Measurements from ENCODE around the gene DDX56.
"Not testable (repeated sequence)": the region's sequence is repeated elsewhere in the genome, so short reads cannot be mapped to it uniquely, and the experiment has no call there.

DDX56 gene

DNA sequence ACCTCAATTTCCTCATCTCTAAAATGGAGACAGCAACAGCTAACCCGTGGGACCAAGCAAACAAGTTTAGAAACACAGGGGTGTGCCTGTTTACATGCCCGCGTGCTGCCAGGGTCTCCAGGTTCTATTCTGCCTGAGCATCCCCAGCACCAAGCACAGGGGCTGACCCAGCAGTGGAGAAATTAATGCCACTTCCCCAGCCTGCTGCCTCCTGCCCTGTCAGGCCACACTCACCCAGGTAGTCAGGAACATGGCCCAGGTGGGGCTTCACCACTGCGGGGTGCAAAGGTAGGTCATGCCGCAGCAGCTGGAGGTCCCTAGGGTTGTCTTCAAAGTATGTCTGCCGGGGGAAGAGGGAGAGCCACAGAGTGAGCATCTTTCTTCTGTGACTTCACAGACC, 5.8 kb downstream of the DDX56 start:
- H3K4me3 ChIP-seq (ENCODE audit: low read depth in 1 of 2, low read length in 2 of 2): no peak overlapping the region
- no peak overlapping the region for H3K27ac ChIP-seq (ENCODE audit: low read depth, low read length)
- no peaks in the 10 kb centered on the region for H3K9me3 ChIP-seq (ENCODE audit: low read length)
- peaks cover 84% of the 10 kb centered on the region for H3K36me3 ChIP-seq (ENCODE audit: insufficient read depth, low read length)
- no peaks in the 10 kb centered on the region for H3K27me3 ChIP-seq (ENCODE audit: control insufficient read depth in 1 of 2, insufficient read depth in 2 of 2, low read length in 2 of 2)
- H3K9ac ChIP-seq (ENCODE audit: low read length): no peak overlapping the region
- H3K4me1 ChIP-seq (ENCODE audit: insufficient read depth, low read length): peaks cover 6% of the 10 kb centered on the region

DNA sequence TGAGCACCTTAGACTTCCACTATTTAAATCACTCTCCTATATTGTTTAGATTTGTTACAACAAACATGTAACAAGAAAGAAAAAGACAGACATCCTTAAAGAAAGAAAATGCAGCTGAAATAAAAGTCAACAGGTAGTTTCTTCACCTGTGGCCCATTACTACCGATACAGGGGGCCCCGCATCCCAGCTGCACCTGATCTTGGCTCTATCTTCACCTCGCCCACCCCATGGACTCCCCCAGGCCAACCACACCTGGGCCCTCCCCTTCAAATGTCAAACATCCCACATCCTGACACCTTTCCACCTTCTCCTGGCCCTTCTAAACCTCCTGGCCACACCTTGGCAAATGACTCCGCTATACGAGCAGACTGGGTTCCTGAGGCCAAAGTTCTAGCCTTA, 7.0 kb downstream of the DDX56 start:
- no peaks in the 10 kb centered on the region for H3K9me3 ChIP-seq (ENCODE audit: low read length)
- no peak overlapping the region for H3K4me3 ChIP-seq (ENCODE audit: low read depth in 1 of 2, low read length in 2 of 2)
- H3K4me1 ChIP-seq (ENCODE audit: insufficient read depth, low read length): no peaks in the 10 kb centered on the region
- no peak overlapping the region for H3K27ac ChIP-seq (ENCODE audit: low read depth, low read length)
- H3K27me3 ChIP-seq (ENCODE audit: control insufficient read depth in 1 of 2, insufficient read depth in 2 of 2, low read length in 2 of 2): no peaks in the 10 kb centered on the region
- H3K9ac ChIP-seq (ENCODE audit: low read length): no peak overlapping the region
- H3K36me3 ChIP-seq (ENCODE audit: insufficient read depth, low read length): peaks cover 72% of the 10 kb centered on the region

DNA sequence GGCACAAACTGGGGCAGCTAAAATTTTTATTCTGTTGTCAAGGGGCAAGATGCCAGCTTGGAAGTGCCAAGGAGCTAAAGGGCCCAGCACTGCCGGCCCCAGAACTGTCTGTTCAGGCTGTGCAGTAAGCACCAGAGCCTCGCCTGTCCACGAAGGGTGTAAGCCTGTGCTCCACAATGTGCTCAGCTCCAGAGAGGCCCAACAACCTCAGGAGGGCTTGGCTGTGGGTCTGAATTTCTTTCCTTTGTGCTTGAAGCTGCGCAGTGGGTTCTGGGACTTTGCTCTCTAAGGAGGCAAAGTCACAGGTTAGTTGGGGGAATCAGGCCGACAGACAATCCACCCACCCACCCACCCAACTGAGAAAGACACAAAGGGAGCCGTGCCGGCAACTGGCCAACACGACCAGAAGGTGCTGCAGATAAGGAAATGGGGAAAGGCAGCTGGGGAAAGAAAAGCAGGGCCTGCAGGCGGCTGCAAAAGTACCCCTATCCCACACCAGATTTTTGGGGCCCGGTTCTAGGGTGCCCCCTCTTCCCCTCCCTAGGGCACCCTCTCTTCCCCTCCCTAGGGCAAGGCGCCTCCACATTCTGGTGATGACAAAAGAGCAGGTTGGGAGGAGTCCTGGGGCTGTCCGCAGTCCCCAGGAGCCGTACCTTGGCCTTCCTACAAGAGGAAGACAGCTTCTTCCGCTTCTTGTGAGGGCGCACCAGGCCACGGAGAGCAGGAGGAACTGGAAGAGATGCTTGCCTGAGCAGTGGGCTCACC, 7.7 kb downstream of the DDX56 start:
- Histone ChIP-seq H3K27me3 (ENCODE audit: control insufficient read depth in 1 of 2, insufficient read depth in 2 of 2, low read length in 2 of 2) (no peaks in the 10 kb centered on the region), H3K4me1 (ENCODE audit: insufficient read depth, low read length) (no peaks in the 10 kb centered on the region), H3K9me3 (ENCODE audit: low read length) (no peaks in the 10 kb centered on the region), H3K36me3 (ENCODE audit: insufficient read depth, low read length) (peaks cover 65% of the 10 kb centered on the region), H3K4me3 (ENCODE audit: low read depth in 1 of 2, low read length in 2 of 2) (no peak overlapping the region), H3K27ac (ENCODE audit: low read depth, low read length) (no peak overlapping the region), H3K9ac (ENCODE audit: low read length) (no peak overlapping the region)

DNA sequence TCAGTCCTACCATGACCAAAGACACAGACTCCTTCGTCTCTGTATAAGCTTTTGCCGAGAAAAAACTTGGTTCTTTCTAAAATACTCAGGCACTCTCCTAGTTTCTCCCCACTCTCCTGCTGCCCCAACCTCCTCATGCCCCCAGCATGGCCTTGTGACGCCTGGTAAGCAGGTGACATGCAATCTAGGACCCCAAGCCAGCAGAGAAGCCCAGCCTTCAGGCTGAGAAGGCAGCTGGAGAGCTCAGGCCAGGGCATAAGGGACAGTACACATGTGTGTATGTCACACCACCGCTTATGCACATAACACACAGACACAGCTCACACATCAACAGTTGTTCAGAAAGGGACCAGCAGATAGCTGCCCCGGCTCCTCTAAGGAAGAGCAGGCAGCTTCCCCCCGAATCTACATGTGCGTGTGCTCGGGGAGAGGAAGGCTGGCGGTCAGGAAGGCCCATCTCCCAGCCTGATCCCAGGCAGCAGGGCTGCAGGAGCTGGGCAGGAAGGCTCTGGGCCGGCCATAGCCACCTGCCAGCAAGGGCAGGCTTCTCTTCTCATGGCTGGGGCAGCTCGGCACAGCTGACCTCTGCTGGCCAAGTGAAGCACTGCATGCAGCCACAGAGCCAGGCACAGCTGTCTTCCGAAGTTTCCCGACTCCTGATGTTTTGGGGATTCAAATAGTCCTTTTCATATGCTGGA, 8.5 kb downstream of the DDX56 start:
- Histone ChIP-seq H3K9ac (ENCODE audit: low read length) (no peak overlapping the region), H3K4me3 (ENCODE audit: low read depth in 1 of 2, low read length in 2 of 2) (no peak overlapping the region), H3K36me3 (ENCODE audit: insufficient read depth, low read length) (peaks cover 58% of the 10 kb centered on the region), H3K9me3 (ENCODE audit: low read length) (no peaks in the 10 kb centered on the region), H3K27ac (ENCODE audit: low read depth, low read length) (no peak overlapping the region), H3K4me1 (ENCODE audit: insufficient read depth, low read length) (no peaks in the 10 kb centered on the region), H3K27me3 (ENCODE audit: control insufficient read depth in 1 of 2, insufficient read depth in 2 of 2, low read length in 2 of 2) (no peaks in the 10 kb centered on the region)

DNA sequence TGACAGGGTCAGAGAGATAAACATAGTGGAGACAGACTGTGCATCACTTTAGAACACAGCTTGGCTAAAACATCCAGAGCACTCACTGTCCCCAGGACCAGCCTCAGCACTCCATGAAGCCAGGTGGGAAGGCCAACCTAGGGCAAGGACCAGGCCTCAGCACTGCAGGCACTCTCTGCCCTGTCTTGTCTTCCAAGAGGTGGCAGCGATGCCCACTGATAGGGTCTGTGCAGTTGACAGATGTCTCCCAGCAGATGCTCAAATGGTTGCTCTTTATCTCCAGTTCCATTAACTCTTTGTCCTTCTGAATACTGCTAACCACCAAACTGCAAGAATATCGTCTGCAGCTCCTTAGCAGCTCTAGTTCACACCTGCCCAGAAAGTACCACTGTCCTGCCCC, 9.1 kb downstream of the DDX56 start:
- no peaks in the 10 kb centered on the region for H3K9me3 ChIP-seq (ENCODE audit: low read length)
- peaks cover 52% of the 10 kb centered on the region for H3K36me3 ChIP-seq (ENCODE audit: insufficient read depth, low read length)
- no peak overlapping the region for H3K27ac ChIP-seq (ENCODE audit: low read depth, low read length)
- H3K4me3 ChIP-seq (ENCODE audit: low read depth in 1 of 2, low read length in 2 of 2): no peak overlapping the region
- H3K9ac ChIP-seq (ENCODE audit: low read length): no peak overlapping the region
- H3K27me3 ChIP-seq (ENCODE audit: control insufficient read depth in 1 of 2, insufficient read depth in 2 of 2, low read length in 2 of 2): no peaks in the 10 kb centered on the region
- no peaks in the 10 kb centered on the region for H3K4me1 ChIP-seq (ENCODE audit: insufficient read depth, low read length)

DNA sequence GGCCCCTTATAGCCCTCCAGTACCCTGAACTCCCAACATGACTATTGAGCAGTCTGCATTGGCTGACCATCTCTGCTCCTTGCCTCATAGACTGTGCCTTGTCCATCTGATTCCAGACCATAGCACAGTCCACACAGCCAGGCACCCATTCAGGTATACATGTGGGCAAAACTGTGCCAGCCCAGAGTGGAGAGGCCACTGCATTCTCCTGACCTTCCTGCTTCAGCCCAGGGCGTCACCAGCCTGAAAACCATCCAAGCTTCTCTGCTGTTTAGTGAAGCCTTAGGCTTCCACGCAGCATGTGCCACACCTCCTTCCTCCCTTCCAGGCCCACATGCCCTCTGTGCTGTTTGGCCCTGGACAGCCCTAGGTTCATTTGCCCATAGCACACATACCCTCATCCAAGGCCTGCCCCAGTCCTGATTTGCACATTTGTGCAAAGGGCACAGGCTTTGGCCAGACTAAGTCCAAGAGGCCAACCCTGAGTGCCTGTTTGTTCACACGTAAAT, 10.5 kb downstream of the DDX56 start:
- no peak overlapping the region for H3K9ac ChIP-seq (ENCODE audit: low read length)

DNA sequence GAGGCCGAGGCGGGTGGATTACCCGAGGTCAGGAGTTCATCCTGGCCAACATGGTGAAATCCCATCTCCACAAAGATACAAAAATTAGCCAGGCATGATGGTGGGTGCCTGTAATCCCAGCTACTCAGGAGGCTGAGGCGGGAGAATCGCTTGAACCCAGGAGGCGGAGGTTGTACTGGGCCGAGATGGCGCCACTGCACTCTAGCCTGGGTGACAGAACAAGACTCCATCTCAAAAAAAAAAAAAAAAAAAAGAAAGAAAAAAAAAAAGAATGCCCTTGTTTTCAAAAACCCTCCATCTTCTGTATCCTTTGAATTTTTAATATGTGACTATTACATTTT, 11.1 kb downstream of the DDX56 start:
- H3K27ac ChIP-seq (ENCODE audit: low read depth, low read length); H3K9ac ChIP-seq (ENCODE audit: low read length); H3K4me3 ChIP-seq (ENCODE audit: low read depth in 1 of 2, low read length in 2 of 2); H3K4me1 ChIP-seq (ENCODE audit: insufficient read depth, low read length); H3K27me3 ChIP-seq (ENCODE audit: control insufficient read depth in 1 of 2, insufficient read depth in 2 of 2, low read length in 2 of 2); H3K9me3 ChIP-seq (ENCODE audit: low read length): not testable (repeated sequence)
- H3K36me3 ChIP-seq (ENCODE audit: insufficient read depth, low read length): peaks cover 32% of the 10 kb centered on the region

More for the DNA sequence above, 10.5 kb downstream of the DDX56 start:
- Histone ChIP-seq H3K4me3 (ENCODE audit: low read depth in 1 of 2, low read length in 2 of 2) (no peak overlapping the region), H3K4me1 (ENCODE audit: insufficient read depth, low read length) (no peaks in the 10 kb centered on the region), H3K27me3 (ENCODE audit: control insufficient read depth in 1 of 2, insufficient read depth in 2 of 2, low read length in 2 of 2) (no peaks in the 10 kb centered on the region), H3K9me3 (ENCODE audit: low read length) (no peaks in the 10 kb centered on the region), H3K27ac (ENCODE audit: low read depth, low read length) (no peak overlapping the region), H3K36me3 (ENCODE audit: insufficient read depth, low read length) (peaks cover 38% of the 10 kb centered on the region)

DNA sequence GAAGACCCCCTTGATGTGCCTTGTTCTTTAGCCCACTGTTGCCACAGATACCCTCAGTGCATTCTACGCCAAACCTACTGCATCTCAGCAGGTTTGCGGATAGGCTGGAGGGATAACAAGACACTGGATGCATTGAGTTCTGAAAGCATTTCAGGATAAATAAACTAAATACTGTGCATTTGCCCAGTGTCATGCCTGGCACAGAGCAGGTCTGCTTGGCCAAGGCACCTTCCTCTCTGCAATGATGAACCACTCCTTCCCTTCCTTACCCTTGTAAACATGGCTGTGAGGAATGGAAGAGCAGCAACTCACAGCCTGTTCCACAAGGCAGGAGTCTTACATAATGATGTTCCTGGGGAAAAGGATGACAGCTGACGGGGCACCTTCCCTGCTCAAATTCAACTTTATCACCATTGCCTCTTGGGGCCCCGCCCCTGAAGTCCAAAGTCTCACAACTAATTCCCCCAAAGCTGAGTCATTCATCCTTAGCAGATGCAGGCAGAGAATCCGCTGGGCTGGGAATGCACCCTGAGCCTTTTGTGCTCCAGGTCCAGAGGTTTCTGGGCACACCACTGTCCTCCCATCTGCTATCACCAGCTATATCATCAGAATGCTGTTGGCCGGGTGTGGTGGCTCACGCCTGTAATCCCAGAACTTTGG, 11.6 kb downstream of the DDX56 start:
- H3K27ac ChIP-seq (ENCODE audit: low read depth, low read length): no peak overlapping the region
- H3K4me1 ChIP-seq (ENCODE audit: insufficient read depth, low read length): no peaks in the 10 kb centered on the region
- no peaks in the 10 kb centered on the region for H3K9me3 ChIP-seq (ENCODE audit: low read length)
- H3K27me3 ChIP-seq (ENCODE audit: control insufficient read depth in 1 of 2, insufficient read depth in 2 of 2, low read length in 2 of 2): no peaks in the 10 kb centered on the region
- H3K9ac ChIP-seq (ENCODE audit: low read length): no peak overlapping the region
- H3K36me3 ChIP-seq (ENCODE audit: insufficient read depth, low read length): peaks cover 27% of the 10 kb centered on the region
- H3K4me3 ChIP-seq (ENCODE audit: low read depth in 1 of 2, low read length in 2 of 2): no peak overlapping the region

DNA sequence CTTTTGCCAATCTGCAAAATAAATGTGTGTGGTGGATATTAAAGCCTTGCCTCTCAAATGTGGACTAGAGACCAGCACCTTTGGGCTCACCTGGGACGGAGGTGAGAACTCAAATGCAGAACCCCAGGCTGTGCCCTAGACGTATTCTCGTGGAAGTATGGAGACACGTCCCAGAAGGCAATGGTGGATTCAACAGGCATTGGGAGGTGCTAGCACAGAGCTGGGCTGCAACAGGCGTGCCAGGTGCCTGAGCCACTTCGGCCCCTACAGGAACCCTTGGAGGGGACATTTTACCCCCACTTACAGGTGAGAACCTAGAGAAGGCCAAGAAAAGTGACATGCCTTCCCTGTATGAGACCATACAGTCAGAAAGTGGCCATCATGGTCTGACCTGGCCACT, 12.2 kb downstream of the DDX56 start:
- Histone ChIP-seq H3K9me3 (ENCODE audit: low read length) (no peaks in the 10 kb centered on the region), H3K4me3 (ENCODE audit: low read depth in 1 of 2, low read length in 2 of 2) (no peak overlapping the region), H3K27ac (ENCODE audit: low read depth, low read length) (no peak overlapping the region), H3K9ac (ENCODE audit: low read length) (no peak overlapping the region), H3K4me1 (ENCODE audit: insufficient read depth, low read length) (no peaks in the 10 kb centered on the region), H3K36me3 (ENCODE audit: insufficient read depth, low read length) (peaks cover 23% of the 10 kb centered on the region), H3K27me3 (ENCODE audit: control insufficient read depth in 1 of 2, insufficient read depth in 2 of 2, low read length in 2 of 2) (no peaks in the 10 kb centered on the region)

DNA sequence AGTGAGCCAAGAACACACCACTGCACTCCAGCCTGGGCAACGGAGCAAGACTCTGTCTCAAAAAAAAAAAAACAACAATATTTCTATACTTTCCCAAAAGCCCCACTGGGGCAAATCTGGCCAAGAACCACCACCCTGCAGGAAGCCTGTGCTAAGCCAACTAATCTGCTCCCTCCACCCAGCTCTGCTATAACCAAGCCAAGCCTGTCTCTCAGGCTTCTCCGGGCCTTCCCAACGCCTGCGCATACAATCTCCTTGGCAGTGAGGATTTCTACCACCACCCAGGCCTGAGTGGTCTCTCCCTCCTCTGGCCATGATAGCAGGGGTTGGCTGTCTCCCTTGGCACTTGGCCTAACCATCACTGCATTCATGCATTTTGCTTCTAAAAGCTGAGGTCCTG, 14.2 kb downstream of the DDX56 start:
- Histone ChIP-seq H3K9me3 (ENCODE audit: low read length) (no peaks in the 10 kb centered on the region), H3K36me3 (ENCODE audit: insufficient read depth, low read length) (peaks cover 6% of the 10 kb centered on the region), H3K4me1 (ENCODE audit: insufficient read depth, low read length) (no peaks in the 10 kb centered on the region), H3K27ac (ENCODE audit: low read depth, low read length) (no peak overlapping the region), H3K4me3 (ENCODE audit: low read depth in 1 of 2, low read length in 2 of 2) (no peak overlapping the region), H3K9ac (ENCODE audit: low read length) (no peak overlapping the region), H3K27me3 (ENCODE audit: control insufficient read depth in 1 of 2, insufficient read depth in 2 of 2, low read length in 2 of 2) (no peaks in the 10 kb centered on the region)

DNA sequence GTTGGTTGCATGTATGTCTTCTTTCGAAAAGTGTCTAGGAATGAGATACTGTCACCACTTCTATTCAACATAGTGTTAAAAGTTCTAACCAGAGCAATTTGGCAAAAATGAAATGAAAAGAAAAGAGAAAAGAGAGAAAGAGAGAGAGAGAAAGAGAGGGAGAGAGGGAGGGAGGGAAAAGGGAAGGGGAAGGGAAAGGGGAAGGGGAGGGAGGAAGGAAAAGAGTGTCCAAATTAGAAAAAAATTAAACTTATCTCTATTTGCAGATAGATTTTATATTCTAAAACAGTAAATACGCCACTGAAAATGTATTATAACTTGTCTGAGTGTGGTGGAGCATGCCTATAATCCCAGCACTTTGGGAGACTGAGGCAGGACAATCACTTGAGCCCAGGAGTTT, 16.2 kb downstream of the DDX56 start:
- Histone ChIP-seq H3K27me3 (ENCODE audit: control insufficient read depth in 1 of 2, insufficient read depth in 2 of 2, low read length in 2 of 2) (no peaks in the 10 kb centered on the region), H3K9ac (ENCODE audit: low read length) (no peak overlapping the region), H3K4me3 (ENCODE audit: low read depth in 1 of 2, low read length in 2 of 2) (no peak overlapping the region), H3K27ac (ENCODE audit: low read depth, low read length) (no peak overlapping the region), H3K4me1 (ENCODE audit: insufficient read depth, low read length) (no peaks in the 10 kb centered on the region), H3K36me3 (ENCODE audit: insufficient read depth, low read length) (no peaks in the 10 kb centered on the region), H3K9me3 (ENCODE audit: low read length) (no peaks in the 10 kb centered on the region)

Data from muscle layer of colon (tissue), 2 donors.